HepG2 (cell line): ENCODE results near the gene THOC6. TPM values are rescaled to one million over a fixed set of nuclear protein-coding genes. Genes with fewer than 3 reads are reported as not detected.

Source experiments
- BHLHE40 ChIP-seq: IDR thresholded peaks from 2 replicates; pipeline ENCODE4 v1.6.1; 2011; ENCODE audit warnings: low read length, improper control_type of control experiment
- CREB3 ChIP-seq: sonication (generic); formaldehyde crosslinking; IDR thresholded peaks from 2 replicates; pipeline ENCODE4 v1.5.0; 2020; ENCODE audit warnings: missing genetic modification reagents
- ELF1 ChIP-seq: sonication (generic); formaldehyde crosslinking; IDR thresholded peaks from 2 replicates; pipeline ENCODE4 v1.4.0; 2020; ENCODE audit warnings: missing genetic modification reagents
- MXD4 ChIP-seq: IDR thresholded peaks from 2 replicates; pipeline ENCODE4 v1.6.1; 2016; ENCODE audit warnings: mild to moderate bottlenecking, missing biosample characterization, missing genetic modification reagents
- NFYB ChIP-seq: sonication (generic); formaldehyde crosslinking; IDR thresholded peaks from 2 replicates; pipeline ENCODE4 v1.4.0; 2020; ENCODE audit warnings: missing genetic modification reagents
- RARA ChIP-seq: IDR thresholded peaks from 2 replicates; pipeline ENCODE4 v1.6.1; 2016; ENCODE audit warnings: missing genetic modification reagents, missing compliant biosample characterization
- SYNCRIP ChIP-seq: fragments of 200-400 bp; formaldehyde crosslinking; IDR thresholded peaks from 2 replicates; pipeline ENCODE4 v1.6.1; 2018; ENCODE audit warnings: mild to moderate bottlenecking, low read depth, low read length; ENCODE audit not compliant: insufficient read depth
- ZNF205 ChIP-seq: IDR thresholded peaks from 2 replicates; pipeline ENCODE4 v1.6.1; 2018; ENCODE audit warnings: missing biosample characterization, missing genetic modification reagents
- ZNF317 ChIP-seq: sonication (generic); formaldehyde crosslinking; IDR thresholded peaks from 2 replicates; pipeline ENCODE4 v1.5.0; 2020; ENCODE audit warnings: mild to moderate bottlenecking, missing genetic modification reagents
- ZNF446 ChIP-seq: sonication (generic); formaldehyde crosslinking; IDR thresholded peaks from 2 replicates; pipeline ENCODE4 v1.5.0; 2020; ENCODE audit warnings: mild to moderate bottlenecking, missing genetic modification reagents
- ZNF766 ChIP-seq: sonication (generic); formaldehyde crosslinking; IDR thresholded peaks from 2 replicates; pipeline ENCODE4 v1.5.0; 2020; ENCODE audit warnings: missing genetic modification reagents, borderline replicate concordance
- ZNF800 ChIP-seq: sonication (generic); formaldehyde crosslinking; IDR thresholded peaks from 2 replicates; pipeline ENCODE4 v1.4.0; 2020; ENCODE audit warnings: missing genetic modification reagents
- polyA plus RNA-seq, 8 experiments: library from polyadenylated mRNA; depleted of rRNA in 3 of 8; stranded (reverse) in 7 of 8; unstranded in 1 of 8; fragments of >200 nt; fragmentation: Illumina TruSeq in 4 of 8; extraction: Trizol in 4 of 8; gene quantifications; 2 replicates each; pipeline versions ENCODE4 v1.2.1 to v1.2.3, GENCODE V29; 2011 to 2016; ENCODE audit warnings: low read depth in 4 of 8, missing spikeins in 1 of 8, mixed read lengths in 1 of 8; ENCODE audit not compliant: insufficient read depth in 1 of 8
- total RNA-seq, 5 experiments: library from RNA; depleted of rRNA; stranded (reverse); fragments of >200 nt; fragmentation: Illumina TruSeq; extraction: Trizol; gene quantifications; 2 replicates each; pipeline ENCODE4 v1.2.3, GENCODE V29; 2016; ENCODE audit warnings: low read depth in 1 of 5
- TF ChIP-seq, protein P1 (sequence below): IDR thresholded peaks from 2 replicates; pipeline ENCODE4 v1.6.1; 2016; ENCODE audit warnings: low read depth, missing genetic modification reagents, missing compliant biosample characterization
- TF ChIP-seq, protein P2 (sequence below), 2 experiments: sonication (generic) in 1 of 2; formaldehyde crosslinking in 1 of 2; IDR thresholded peaks; 2 replicates each; pipeline versions ENCODE4 v1.5.1 to v1.6.1; 2011 to 2020; ENCODE audit warnings: borderline replicate concordance in 1 of 2, low read depth in 1 of 2, low read length in 1 of 2, mild to moderate bottlenecking in 1 of 2, missing genetic modification reagents in 1 of 2, moderate library complexity in 1 of 2
- TF ChIP-seq, protein P3 (sequence below): IDR thresholded peaks from 2 replicates; pipeline ENCODE4 v1.6.1; 2016; ENCODE audit warnings: missing compliant biosample characterization, missing genetic modification reagents, borderline replicate concordance

The THOC6 gene
- total and polyA plus RNA-seq, 2 of the 13 experiments (the other 11 are each of a cell fraction or from before 2014, with no cell fraction given) = 32.1 to 37.0 TPM

DNA sequence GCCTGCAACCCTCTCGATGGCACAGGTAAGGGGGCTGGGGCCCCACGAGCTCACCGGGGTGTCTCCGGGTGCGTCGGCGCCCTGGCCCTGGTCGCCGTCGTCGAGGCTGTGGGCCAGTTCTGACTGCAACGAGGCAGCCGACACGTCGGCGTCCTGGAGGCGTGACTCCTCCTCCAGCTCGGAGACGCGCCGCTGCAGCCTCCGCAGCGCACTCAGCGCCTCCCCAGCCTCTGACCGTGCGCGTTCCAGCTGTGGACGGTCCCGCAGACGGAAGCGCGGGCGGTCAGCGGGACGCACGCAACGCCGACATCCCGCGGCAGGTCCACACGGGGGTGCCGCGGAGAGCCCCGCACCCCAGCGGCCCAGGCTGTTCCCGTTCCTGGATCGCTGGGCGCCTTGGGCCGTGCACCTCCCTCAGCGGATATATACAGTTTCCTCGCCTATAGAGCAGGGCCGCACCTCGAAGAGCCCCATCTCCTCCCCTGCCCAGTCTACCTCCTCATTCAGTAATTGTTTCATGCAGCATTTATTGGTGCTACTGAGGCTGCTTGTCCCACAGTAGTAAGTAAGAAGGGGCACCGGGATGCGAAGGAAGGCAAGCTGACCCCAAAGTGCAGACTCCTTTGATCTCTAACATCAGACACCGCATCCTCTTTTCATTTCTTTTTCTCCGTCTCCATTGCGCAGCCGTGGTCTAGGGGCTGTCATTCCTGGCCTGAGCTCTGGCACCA lies 5.8 kb downstream of the THOC6 start (continued):
- TF ChIP-seq ZNF446 = no peak
- TF ChIP-seq, protein P1, sequence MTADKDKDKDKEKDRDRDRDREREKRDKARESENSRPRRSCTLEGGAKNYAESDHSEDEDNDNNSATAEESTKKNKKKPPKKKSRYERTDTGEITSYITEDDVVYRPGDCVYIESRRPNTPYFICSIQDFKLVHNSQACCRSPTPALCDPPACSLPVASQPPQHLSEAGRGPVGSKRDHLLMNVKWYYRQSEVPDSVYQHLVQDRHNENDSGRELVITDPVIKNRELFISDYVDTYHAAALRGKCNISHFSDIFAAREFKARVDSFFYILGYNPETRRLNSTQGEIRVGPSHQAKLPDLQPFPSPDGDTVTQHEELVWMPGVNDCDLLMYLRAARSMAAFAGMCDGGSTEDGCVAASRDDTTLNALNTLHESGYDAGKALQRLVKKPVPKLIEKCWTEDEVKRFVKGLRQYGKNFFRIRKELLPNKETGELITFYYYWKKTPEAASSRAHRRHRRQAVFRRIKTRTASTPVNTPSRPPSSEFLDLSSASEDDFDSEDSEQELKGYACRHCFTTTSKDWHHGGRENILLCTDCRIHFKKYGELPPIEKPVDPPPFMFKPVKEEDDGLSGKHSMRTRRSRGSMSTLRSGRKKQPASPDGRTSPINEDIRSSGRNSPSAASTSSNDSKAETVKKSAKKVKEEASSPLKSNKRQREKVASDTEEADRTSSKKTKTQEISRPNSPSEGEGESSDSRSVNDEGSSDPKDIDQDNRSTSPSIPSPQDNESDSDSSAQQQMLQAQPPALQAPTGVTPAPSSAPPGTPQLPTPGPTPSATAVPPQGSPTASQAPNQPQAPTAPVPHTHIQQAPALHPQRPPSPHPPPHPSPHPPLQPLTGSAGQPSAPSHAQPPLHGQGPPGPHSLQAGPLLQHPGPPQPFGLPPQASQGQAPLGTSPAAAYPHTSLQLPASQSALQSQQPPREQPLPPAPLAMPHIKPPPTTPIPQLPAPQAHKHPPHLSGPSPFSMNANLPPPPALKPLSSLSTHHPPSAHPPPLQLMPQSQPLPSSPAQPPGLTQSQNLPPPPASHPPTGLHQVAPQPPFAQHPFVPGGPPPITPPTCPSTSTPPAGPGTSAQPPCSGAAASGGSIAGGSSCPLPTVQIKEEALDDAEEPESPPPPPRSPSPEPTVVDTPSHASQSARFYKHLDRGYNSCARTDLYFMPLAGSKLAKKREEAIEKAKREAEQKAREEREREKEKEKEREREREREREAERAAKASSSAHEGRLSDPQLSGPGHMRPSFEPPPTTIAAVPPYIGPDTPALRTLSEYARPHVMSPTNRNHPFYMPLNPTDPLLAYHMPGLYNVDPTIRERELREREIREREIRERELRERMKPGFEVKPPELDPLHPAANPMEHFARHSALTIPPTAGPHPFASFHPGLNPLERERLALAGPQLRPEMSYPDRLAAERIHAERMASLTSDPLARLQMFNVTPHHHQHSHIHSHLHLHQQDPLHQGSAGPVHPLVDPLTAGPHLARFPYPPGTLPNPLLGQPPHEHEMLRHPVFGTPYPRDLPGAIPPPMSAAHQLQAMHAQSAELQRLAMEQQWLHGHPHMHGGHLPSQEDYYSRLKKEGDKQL (CRISPR knock-in tag) = no peak
- TF ChIP-seq BHLHE40 = 0 out of 2 replicates have a peak, but pooled peaks have one; percentile 4
- no peak for TF ChIP-seq ZNF317
- no peak for TF ChIP-seq ZNF205 (CRISPR knock-in tag)
- TF ChIP-seq, protein P2, sequence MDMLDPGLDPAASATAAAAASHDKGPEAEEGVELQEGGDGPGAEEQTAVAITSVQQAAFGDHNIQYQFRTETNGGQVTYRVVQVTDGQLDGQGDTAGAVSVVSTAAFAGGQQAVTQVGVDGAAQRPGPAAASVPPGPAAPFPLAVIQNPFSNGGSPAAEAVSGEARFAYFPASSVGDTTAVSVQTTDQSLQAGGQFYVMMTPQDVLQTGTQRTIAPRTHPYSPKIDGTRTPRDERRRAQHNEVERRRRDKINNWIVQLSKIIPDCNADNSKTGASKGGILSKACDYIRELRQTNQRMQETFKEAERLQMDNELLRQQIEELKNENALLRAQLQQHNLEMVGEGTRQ (IDR thresholded peaks at IDR 0.05; ENCODE audit: low read depth, low read length) = no peak
- TF ChIP-seq, protein P2 (CRISPR knock-in tag; IDR thresholded peaks at IDR 0.05; ENCODE audit: borderline replicate concordance) = no peak
- TF ChIP-seq, protein P3, sequence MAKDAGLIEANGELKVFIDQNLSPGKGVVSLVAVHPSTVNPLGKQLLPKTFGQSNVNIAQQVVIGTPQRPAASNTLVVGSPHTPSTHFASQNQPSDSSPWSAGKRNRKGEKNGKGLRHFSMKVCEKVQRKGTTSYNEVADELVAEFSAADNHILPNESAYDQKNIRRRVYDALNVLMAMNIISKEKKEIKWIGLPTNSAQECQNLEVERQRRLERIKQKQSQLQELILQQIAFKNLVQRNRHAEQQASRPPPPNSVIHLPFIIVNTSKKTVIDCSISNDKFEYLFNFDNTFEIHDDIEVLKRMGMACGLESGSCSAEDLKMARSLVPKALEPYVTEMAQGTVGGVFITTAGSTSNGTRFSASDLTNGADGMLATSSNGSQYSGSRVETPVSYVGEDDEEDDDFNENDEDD (CRISPR knock-in tag) = peak; percentile 39; the same call in 1 of the 2 replicates
- TF ChIP-seq NFYB (CRISPR knock-in tag) = no peak
- no peak for TF ChIP-seq RARA (CRISPR knock-in tag)
- TF ChIP-seq ELF1 = no peak
- TF ChIP-seq ZNF766 (CRISPR knock-in tag) = no peak
- TF ChIP-seq ZNF800 (CRISPR knock-in tag) = peak; percentile 86
- no peak for TF ChIP-seq CREB3 (CRISPR knock-in tag)
- no peak for TF ChIP-seq MXD4 (CRISPR knock-in tag)
- no peak for TF ChIP-seq SYNCRIP
